ENCODE measurements around the gene DAZAP1.
"Not testable (repeated sequence)": the region's sequence is repeated elsewhere in the genome, so short reads cannot be mapped to it uniquely, and the experiment has no call there.

Gene DAZAP1

DNA sequence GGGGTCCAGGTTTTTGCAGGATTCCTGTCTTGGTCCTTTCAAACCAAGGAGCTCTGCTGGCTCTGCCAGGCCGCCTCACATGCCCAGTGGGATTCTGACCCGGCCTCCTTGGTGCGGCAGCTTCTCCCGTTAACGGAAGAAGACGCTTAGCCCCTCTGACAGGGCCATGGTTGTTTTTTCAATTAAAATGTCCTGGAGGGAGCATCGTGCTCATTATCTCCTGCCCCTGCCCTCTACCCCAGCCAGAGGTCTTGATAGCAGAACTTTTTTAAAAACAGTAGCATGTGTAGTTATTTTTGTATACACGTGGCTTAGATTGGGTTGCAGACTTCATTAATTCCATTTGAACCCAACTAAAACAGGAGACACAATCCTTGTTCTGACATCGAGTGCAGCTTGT is 19.4 kb downstream of the DAZAP1 start:
- DNase-seq, result no peak

DNA sequence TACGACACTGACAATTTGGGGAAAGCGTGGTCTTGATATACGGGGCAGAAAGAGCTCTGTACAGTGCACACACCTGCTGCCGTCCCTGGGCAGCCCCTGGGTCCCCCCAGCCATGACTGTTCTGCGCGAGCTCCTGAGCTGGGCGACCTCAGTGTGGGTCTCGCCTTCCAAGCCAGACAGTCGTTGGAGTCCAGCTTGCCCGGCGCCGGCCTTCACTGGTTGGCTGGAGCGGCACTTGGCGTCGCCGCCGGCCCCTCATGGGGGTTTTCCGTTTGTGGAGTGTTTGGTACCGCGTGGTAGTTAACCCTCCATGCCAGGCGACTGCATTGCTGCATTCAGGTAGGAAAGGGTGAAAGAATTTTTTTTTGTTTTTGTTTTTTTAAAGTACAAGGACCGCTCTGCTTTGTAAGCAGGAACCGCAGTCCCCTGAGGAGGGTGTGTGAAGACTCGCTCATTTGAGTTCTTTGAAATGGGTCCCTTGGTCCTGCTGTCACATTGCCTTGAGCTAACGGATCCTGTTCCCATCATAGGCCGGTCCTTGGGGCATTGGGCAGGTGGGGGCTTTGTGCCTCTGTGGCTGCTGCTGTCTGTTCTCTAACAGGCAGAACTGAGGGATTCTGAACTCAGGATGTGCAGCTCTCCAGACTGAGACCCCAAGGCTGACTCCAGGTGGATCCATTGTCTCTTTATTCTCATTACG is 20.0 kb downstream of the DAZAP1 start:
- no peak for DNase-seq

DNA sequence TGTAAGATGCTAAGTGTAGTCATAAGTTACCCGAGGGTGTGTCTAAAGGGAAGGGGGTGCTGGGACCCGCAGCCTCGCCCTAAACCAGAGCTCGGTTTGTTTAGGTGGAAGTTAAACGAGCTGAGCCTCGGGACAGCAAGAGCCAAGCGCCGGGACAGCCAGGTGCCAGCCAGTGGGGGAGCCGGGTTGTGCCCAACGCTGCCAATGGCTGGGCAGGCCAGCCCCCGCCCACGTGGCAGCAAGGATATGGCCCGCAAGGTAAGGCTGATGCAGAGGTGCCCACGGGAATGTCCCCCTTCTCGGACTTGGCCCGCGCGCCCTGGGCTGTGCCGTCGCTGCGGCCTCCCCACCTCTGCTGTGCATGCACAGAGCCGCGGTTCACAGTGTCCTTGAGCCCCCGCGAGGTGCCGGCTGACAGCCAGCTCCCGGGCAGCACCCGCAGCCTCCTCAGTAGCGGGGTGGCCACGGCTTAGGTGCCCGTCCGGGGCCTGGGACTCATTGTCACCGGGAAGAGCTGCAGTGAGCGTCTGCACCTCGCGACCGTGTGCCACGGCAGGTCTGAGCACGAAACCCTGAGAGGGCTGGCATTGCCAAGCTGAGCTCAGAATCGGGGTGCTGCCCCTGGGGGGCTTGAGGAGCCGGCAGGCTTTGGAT is 21.5 kb downstream of the DAZAP1 start:
- no peak for DNase-seq

DNA sequence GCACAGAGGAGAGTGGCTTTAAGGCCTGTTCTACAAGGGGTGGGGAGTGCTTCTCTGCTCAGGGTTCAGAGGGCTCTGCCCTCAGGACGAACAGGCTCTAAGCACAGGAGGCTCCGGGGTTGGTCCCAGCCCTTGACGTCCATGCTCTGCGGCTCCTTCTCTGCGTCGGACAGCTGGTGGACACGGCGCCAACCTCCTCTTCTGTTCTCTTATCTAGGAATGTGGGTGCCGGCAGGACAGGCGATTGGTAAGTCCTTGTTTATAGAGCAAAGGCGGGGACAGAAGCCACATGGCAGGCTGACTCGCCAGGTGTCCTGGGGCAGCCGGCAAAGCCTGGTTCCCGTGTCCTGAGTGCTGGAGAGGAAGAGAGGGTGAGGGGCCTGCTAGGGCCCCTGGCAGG is 22.4 kb downstream of the DAZAP1 start:
- no peak for DNase-seq

DNA sequence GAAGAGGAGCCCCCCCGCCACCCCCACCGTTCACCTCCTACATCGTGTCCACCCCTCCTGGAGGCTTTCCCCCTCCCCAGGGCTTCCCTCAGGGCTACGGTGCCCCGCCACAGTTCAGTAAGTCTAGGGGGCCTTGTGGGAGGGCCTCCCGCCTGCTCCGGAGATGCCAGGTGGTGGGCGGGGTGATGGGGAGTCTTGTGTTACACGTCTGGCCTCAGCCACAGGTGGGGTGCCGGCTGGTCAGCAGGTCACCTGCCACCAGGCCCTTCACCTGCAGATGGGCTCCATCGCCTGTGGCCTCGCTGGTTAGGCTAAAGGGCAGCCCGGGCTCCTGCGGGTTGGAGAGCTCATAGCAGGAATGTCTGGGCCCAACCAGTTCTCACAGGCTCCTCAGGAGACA is 22.9 kb downstream of the DAZAP1 start:
- no peak for DNase-seq

DNA sequence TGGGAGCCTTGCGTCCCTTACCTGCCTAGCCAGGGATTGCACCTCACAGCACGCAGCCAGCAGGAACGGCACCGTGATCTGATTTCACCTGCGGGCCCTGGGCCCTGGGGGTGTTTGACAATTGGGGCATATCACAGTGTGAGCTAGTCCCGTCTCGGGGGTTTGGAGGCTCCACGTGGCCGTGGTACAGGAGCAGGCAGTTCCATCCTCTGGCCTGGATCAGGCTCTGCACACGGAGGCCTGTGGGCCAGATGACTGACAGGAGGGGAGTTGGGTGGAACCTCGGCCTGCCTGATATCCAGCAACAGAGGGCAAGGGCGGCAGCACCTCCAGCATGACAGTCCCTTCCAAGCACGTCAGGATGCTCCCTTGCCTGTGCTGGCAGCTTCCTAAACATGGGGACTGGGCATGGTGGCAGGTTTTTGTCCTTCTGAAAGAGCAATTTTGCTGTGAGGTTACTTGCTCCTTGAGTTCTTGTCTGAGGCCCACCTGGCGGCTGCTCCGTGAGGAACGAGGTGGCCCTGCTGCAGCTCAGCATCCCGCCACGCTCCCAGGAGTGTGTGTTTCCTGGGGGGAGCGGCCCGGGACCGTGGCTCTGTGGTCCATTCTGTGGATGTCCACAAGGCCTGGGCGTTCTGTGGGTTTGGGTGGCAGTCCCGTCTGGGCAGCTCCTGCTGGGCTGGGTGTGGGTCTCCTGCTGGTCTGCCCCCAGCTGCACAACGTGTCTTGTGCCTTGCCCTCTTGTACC is 24.5 kb downstream of the DAZAP1 start:
- DNase-seq, result no peak

DNA sequence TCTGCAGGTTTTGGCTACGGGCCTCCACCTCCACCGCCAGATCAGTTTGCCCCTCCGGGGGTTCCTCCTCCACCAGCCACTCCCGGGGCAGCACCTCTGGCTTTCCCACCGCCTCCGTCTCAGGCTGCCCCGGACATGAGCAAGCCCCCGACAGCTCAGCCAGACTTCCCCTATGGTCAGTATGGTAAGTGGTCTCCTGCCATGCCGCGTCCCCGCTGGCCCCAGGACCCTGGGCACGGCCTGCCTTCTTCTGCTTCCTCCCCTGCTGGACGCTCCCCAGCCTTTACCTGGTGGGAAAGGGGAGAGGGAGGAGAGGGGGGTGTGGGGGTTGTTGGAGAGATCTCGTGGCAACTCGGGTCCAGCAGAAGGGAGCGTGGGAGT is 25.1 kb downstream of the DAZAP1 start:
- DNase-seq, result no peak

DNA sequence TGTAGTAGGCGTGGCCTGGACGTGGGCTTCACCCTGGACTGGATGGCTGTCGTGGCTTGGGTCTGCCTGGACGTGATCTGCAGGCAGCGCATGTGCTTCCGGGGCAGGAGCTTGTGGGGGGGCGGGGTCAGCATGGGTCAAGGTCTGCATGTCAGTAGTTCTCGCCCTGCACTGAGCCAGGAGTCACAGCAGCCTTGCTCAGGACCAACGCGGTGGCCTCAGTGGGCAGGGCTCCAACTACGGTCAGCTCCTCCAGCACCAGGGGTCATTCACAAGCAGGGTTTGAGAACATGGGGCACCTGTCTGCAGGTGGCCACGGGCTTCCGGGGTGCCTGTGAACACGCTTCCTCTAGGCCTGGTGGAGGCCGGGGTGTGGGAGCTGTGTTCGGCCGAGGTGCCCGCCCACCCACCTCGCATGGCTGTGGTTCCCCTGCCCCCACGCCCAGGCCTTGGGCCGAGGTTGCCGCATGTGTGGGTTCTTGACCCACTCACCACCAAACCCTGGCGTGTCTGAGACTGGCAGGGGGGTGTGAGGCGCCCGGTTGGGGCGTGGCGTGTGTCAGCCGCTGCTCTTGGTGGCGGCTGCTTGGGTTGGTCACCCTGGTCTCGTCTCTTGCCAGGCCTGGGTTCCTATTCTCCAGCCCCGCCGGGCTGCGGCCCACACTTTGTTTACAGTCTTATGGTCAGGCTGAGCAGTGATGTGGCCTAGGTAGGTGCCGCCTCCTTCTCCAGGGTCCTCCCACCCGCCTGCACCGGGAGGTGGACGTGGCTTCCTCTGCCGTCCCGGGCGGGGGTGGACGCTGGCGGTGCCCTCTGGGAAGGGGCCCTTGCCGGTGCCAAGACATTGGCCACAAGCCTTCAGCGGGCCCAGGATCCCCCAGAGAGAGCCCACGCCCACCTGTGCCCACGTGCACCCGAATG is 26.0 kb downstream of the DAZAP1 start:
- DNase-seq, result no peak

DNA sequence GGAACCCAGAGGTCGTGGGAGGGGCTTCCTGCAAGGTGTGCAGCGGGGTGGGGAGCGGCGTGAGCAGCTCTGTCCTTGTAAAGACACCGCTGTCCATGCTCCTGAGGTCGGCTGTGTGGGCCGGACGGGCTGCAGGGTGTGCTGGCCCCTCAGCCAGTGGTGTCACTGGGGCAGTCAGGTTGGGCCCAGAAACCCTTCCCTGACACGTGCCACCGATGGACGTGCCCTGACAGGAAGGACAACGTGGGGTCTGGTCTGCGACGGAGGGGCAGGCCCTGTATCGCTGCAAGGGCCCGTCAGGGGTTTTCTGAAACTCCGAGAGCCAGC is 26.6 kb downstream of the DAZAP1 start:
- DNase-seq, result no peak

DNA sequence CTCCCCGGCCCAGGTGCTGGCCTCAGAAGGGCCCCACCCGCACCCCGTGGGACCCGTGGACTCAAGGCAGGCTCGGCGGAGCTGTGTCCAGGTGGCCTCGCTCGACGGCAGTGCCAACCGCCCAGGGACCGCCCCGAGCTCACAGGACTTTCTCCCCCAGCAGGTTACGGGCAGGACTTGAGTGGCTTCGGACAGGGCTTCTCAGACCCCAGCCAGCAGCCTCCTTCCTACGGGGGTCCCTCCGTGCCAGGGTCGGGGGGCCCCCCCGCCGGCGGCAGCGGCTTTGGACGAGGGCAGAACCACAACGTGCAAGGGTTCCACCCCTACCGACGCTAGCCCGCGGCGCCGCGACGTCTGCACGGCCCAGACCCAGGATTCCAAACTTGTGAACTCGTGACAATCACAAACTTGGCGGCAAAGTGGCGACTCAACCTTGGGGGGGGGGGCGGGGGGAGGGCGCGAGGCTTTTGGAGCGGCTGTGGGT is 27.2 kb downstream of the DAZAP1 start:
- no peak for DNase-seq

DNA sequence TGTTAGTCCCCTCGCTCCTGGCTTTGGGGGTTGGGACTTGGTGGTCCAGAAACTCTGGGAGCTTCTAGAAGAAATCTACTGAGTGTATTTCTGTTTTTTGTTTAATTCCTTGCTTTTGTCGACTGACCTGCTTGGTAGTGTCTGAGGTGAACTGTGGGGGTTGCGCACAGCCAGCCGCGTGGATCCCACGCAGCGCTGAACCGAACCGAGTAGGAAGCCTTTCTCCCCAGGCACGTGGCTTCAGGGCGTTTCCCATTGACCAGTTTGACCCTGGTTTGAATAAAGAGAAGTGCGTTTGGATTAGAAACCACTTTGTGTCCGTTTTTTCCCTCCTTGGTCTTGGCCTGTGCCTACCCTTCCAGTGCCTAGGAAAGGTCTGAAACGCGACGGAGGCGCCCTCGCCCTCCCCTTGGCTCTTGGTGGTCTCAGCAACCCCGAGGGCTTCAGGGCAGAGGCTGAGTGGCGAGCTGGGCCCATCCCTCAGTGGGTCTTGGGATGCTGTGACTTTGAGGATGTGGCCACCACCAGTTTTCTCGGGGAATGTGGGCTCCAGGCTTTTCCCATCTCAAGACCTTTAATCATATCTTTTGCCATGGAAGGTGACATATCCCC is 28.1 kb downstream of the DAZAP1 start:
- no peak for DNase-seq

DNA sequence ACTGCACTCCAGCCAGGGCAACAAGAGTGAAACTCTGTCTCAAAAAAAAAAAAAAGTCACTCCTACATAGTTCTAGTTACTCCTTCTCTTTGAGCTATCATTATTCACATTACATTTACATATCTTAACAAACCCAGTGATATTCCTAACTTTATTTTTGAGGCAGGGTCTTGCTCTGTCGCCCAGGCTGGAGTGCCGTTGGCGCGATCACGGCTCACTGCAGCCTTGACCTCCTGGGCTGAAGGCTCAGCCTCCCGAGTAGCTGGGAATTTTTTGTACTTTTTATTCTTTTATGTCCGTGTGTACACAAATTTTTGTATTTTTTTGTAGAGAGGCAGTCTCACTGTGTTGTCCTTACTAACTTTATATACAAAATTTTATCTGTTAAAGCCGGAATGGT is 30.2 kb downstream of the DAZAP1 start:
- DNase-seq, result no peak

DNA sequence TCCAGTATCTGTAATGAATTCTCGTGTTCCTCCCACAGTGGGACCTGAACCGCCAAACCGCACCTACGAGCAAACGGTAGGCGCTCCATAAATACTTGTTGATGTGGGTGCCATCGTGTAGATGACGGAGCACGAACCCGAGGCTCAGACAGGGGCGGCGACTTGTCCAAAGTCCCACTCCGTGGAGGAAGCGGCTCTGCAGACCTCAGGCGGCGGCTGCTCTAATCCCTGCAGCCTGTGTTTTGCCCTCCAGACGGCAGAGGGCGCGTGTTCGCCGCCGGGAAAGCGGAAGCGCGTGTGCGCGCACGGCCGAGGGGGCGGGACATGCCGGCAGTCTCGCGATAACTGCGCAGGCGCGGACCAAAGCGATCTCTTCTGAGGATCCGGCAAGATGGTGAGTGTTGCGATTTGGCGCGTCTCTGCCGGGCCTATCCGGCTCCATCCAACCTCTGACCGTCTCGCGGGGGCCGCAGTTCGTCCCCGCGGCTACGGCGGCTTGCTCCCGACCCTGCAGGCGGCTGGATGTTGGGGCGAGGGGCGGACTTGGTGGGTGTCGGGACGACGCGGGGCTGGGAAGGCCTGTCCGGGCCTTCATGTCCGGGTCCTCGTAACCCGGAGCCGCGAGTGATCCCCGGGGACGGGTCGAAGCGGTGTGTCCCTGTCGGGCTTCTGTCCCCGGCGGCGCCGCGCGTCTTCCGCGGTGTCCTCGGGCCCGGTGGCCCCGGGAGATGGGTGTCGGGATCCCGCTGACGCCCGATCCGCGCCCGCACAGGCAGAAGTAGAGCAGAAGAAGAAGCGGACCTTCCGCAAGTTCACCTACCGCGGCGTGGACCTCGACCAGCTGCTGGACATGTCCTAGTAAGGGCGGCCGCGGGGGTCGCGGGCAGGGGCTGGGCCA is 30.9 kb downstream of the DAZAP1 start, which contains the start of gene RPS15:
Gene RPS15 (plus strand): TSS at position 362 of the 898 bp plus-strand sequence. CDS start 30 bp downstream, at position 392.
- peak; percentile 98 for DNase-seq

DNA sequence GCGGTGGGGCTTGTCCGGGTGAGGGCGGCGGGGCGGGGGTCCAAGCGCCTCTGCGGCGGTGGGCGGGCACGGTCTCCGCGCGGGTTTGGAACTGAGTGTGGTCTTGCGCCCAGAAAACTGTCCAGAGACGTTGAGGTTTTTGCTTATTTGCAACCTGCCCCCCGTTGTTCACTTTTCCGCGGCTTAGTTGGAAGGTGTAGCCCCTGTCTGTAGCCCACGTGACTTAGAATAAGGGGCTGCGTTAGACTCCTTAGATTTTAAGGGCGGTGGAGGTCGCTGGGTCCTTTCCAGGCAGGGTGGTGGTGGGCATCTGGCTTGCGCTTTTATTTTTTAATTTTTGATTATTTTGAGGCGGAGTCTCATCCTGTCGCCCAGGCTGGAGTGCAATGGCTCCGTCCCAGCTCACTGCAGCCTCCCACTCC is 31.6 kb downstream of the DAZAP1 start:
- no peak for DNase-seq

DNA sequence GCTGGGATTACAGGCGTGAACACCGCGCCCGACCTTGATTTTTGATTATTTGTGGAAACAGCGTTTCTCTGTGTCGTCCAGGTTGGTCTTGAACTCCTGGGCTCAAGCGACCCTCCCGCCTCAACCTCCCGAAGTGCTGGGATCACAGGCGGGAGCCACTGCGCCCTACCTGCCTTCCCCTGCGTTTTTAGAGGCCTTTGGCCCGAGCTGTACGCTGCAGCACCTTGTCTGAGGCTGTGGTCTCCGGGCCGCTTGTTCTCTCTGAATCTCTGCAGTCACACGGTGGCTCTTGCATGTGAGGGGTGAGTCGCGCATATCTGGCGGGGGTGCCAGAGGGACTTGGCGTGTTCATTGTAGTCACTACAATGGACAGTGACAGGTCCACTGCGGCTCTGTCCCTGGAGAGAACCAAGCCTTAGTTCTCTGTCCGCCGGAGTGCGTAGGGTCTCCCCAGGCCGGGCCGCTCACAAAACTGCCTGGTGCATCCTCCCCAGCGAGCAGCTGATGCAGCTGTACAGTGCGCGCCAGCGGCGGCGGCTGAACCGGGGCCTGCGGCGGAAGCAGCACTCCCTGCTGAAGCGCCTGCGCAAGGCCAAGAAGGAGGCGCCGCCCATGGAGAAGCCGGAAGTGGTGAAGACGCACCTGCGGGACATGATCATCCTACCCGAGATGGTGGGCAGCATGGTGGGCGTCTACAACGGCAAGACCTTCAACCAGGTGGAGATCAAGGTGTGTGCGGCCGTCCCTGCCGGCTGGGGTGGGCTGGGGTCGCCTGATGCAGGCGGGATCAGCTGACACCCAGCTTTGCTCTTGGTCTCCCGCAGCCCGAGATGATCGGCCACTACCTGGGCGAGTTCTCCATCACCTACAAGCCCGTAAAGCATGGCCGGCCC is 32.4 kb downstream of the DAZAP1 start:
- DNase-seq, result not testable (repeated sequence)

DNA sequence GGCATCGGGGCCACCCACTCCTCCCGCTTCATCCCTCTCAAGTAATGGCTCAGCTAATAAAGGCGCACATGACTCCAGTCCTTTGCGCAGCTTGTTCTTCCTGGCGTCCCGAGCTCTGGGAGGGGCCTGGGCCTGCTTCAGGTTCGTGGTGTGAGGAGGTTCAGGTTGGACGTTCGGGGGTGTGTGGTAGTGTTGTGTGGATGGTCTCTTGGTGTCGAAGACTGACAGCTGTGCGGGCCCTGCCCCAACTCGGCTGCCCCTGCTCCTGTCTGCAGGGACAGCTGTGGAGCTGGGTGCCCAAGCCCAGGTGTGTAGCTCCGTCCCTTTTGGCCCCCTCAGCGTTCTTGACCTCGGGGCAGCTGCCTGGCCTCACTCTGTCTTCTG is 33.0 kb downstream of the DAZAP1 start:
- no peak for DNase-seq

DNA sequence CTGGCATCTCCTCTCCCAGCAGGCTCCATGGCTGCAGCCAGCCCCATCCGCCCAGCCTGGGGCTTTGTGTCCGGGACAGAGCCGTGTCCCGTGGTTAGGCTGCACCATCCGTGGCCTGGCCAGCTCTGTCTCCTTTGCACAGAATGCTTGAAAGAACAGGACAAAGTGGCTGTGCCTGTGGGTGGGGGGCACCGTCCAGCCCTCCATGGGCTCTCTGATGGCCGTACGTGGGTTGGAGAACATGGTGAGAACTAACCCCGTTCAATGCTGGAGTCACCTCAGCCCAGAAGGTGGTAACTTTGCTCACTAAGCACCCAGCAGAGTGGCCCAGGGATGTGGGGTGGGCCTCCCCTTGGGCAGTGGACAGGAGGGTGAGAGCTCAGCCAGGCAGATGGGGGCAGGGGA is 33.6 kb downstream of the DAZAP1 start:
- no peak for DNase-seq

DNA sequence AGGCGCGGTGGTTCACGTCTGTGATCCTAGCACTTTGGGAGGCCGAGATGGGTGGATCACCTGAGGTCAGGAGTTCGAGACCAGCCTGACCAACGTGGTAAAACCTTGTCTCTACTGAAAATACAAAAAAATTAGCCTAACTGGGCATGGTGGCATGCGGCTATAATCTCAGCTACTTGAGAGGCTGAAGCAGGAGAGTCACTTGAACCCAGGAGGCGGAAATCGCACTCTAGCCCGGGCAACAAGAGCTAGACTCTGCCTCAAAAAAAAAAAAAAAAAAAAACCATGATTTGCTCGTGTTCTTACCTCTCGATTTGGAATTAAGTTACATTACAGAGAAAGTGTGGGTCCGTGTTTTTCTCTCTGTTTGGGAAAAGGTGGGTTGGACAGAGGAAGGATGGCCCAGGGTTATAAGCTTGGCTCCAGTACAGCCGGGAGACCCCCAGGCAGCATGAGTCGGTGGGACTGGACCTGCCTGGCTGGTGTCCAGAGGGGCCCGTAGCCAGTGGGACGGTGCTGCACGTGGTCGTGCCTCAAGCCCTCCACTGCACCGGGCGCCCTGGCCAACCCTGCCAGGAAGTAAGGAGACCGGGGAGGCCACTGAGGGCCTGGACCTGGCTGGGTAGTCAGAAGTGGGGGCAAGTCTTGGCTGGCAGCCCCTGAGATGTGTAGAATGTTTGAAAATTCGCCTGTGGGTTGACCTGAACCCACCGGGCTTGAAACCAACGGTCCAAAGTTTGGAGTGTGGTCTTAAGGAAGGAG is 34.5 kb downstream of the DAZAP1 start:
- DNase-seq, result no peak

DNA sequence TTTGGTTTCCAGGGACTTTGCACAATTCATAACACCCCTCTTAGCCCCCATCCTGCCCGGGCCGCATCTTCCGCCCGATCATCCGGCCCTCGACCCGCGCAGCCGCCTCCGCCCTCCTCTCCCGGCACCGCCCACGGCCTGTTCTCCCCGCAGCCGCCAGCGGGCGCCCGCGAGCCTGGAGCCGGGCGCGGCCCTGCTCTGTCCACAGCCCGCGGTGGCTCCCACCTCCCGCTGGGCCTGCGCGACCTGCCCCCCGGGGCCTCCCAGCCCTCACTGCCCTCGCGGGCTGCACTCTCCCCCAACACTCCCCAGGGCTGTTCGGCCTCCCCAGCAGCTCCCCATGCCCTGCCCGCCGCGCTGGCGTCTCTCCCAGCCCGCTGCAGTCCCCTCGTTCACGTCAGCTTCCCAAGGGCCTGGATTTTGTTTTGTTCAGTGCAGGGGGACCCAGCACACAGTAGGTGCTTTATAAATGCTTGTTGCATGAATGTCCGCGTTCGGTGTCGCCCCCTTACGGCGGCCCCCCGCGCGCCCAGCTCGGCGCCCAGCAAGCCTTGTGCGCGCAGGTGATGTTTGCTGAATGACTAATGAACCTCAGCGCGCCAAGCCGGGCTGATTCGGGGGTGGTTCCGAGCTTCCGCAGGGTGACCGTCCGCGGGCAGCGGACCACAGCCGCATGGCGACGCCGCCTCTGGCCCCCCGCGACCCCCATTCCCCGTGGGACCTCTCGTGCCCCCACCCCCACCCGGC is 38.0 kb downstream of the DAZAP1 start:
- DNase-seq, result peak; percentile 79
